ENCODE results near the gene PROCR.

GRCh38 chr20:35171438-35171752 is 477 bp upstream of the PROCR start:
- no peak for TF ChIP-seq POLR2A (IDR thresholded peaks at IDR 0.05)
- TF ChIP-seq POLR2AphosphoS5 (IDR thresholded peaks at IDR 0.05): no peak
- TF ChIP-seq CTCF (IDR thresholded peaks at IDR 0.05): no peak

All from transverse colon (tissue), 4 donors.